Middle frontal gyrus (tissue), 1 donor: ENCODE measurements around the gene PCDHA8.
"Not testable (repeated sequence)": the region's sequence is repeated elsewhere in the genome, so short reads cannot be mapped to it uniquely, and the experiment has no call there.

ENCODE experiments used
- DNase-seq: peaks from one replicate; pipeline ENCODE4 v3.0.0-alpha.2; 2015; ENCODE audit warnings: low spot score; ENCODE audit errors: extremely low spot score

The PCDHA8 gene

GRCh38 chr5:140827704-140828361 is 13.2 kb upstream of the PCDHA8 start, which contains the start of gene PCDHA6:
Gene PCDHA6, plus strand, starts transcription at chr5:140827960. Its CDS starts 132 bp downstream, at chr5:140828092.
- DNase-seq = no peak

- no peak for DNase-seq
Measured at GRCh38 chr5:140828362-140828737, 12.6 kb upstream of the PCDHA8 start.

- not testable (repeated sequence) for DNase-seq
Measured at GRCh38 chr5:140829511-140830501, 11.2 kb upstream of the PCDHA8 start.

GRCh38 chr5:140833993-140834392 is 7.0 kb upstream of the PCDHA8 start, which contains the start of gene PCDHA7:
Gene PCDHA7, plus strand, starts transcription at chr5:140834269. Its CDS starts 115 bp downstream, at chr5:140834384.
- DNase-seq = no peak

GRCh38 chr5:140834439-140835008 is 6.5 kb upstream of the PCDHA8 start:
- not testable (repeated sequence) for DNase-seq

- no peak for DNase-seq
Measured at GRCh38 chr5:140835622-140836510, 5.1 kb upstream of the PCDHA8 start.

GRCh38 chr5:140842798-140843733 is 2.1 kb downstream of the PCDHA8 start:
- no peak for DNase-seq

GRCh38 chr5:140848139-140849102 is 7.4 kb downstream of the PCDHA8 start, which contains the start of gene PCDHA9:
Gene PCDHA9, plus strand, starts transcription at chr5:140848382. Its CDS starts 114 bp downstream, at chr5:140848496.
- not testable (repeated sequence) for DNase-seq

GRCh38 chr5:140849831-140850634 is 9.0 kb downstream of the PCDHA8 start:
- DNase-seq = not testable (repeated sequence)

- DNase-seq = no peak
Measured at GRCh38 chr5:140855772-140856674, 15.0 kb downstream of the PCDHA8 start, which contains the start of gene PCDHA10. Gene PCDHA10, plus strand, starts transcription at chr5:140855897. Its CDS starts 152 bp downstream, at chr5:140856049.

- DNase-seq = no peak
Measured at GRCh38 chr5:140857177-140857986, 16.4 kb downstream of the PCDHA8 start.

GRCh38 chr5:140857987-140858240 is 16.9 kb downstream of the PCDHA8 start:
- DNase-seq = no peak

- DNase-seq = no peak
Measured at GRCh38 chr5:140862441-140863295, 21.7 kb downstream of the PCDHA8 start.

- DNase-seq = no peak
Measured at GRCh38 chr5:140868721-140869554, 28.0 kb downstream of the PCDHA8 start, which contains the start of gene PCDHA11. Gene PCDHA11, plus strand, starts transcription at chr5:140868957. Its CDS starts 147 bp downstream, at chr5:140869104.
